HepG2 (cell line): ENCODE data around the gene BLOC1S4. TPM values are rescaled to one million over a fixed set of nuclear protein-coding genes. Genes with fewer than 3 reads are reported as not detected.

Experiments
- NFRKB ChIP-seq: fragments of 450-650 bp; IDR thresholded peaks from 2 replicates; pipeline ENCODE4 v1.6.1; 2017
- POLR2AphosphoS2 ChIP-seq: IDR thresholded peaks from 2 replicates; pipeline ENCODE4 v1.6.1; 2011; ENCODE audit warnings: low read depth, low read length, improper control_type of control experiment
- SP140L ChIP-seq: sonication (generic); formaldehyde crosslinking; IDR thresholded peaks from 2 replicates; pipeline ENCODE4 v1.4.0; 2020; ENCODE audit warnings: missing genetic modification reagents, borderline replicate concordance
- ZFP36 ChIP-seq: fragments of 150-350 bp; IDR thresholded peaks from 2 replicates; pipeline ENCODE4 v1.6.1; 2018; ENCODE audit warnings: borderline replicate concordance, low read length, low read depth; ENCODE audit not compliant: partially characterized antibody
- ZNF274 ChIP-seq: sonication (generic); formaldehyde crosslinking; IDR thresholded peaks from 2 replicates; pipeline ENCODE4 v1.5.1; 2020; ENCODE audit warnings: mild to moderate bottlenecking, missing genetic modification reagents
- ZNF713 ChIP-seq: sonication (generic); formaldehyde crosslinking; IDR thresholded peaks from 2 replicates; pipeline ENCODE4 v1.4.0; 2020; ENCODE audit warnings: mild to moderate bottlenecking, missing genetic modification reagents
- ZNF773 ChIP-seq: sonication (generic); formaldehyde crosslinking; IDR thresholded peaks from 2 replicates; pipeline ENCODE4 v1.4.0; 2020; ENCODE audit warnings: missing genetic modification reagents, borderline replicate concordance
- ZSCAN21 ChIP-seq: sonication (generic); formaldehyde crosslinking; IDR thresholded peaks from 2 replicates; pipeline ENCODE4 v1.8.0; 2022; ENCODE audit warnings: mild to moderate bottlenecking, missing genetic modification reagents, moderate library complexity, borderline replicate concordance
- polyA plus RNA-seq, 8 experiments: library from polyadenylated mRNA; depleted of rRNA in 3 of 8; stranded (reverse) in 7 of 8; unstranded in 1 of 8; fragments of >200 nt; fragmentation: Illumina TruSeq in 4 of 8; extraction: Trizol in 4 of 8; gene quantifications; 2 replicates each; pipeline versions ENCODE4 v1.2.1 to v1.2.3, GENCODE V29; 2011 to 2016; ENCODE audit warnings: low read depth in 4 of 8, missing spikeins in 1 of 8, mixed read lengths in 1 of 8; ENCODE audit not compliant: insufficient read depth in 1 of 8
- total RNA-seq, 5 experiments: library from RNA; depleted of rRNA; stranded (reverse); fragments of >200 nt; fragmentation: Illumina TruSeq; extraction: Trizol; gene quantifications; 2 replicates each; pipeline ENCODE4 v1.2.3, GENCODE V29; 2016; ENCODE audit warnings: low read depth in 1 of 5
- TF ChIP-seq, protein P1 (sequence below): sonication (generic); formaldehyde crosslinking; IDR thresholded peaks from one replicate; pipeline ENCODE4 v1.5.1; 2020; ENCODE audit warnings: mild to moderate bottlenecking, missing genetic modification reagents; ENCODE audit errors: not compliant biosample characterization
- TF ChIP-seq, protein P2 (sequence below): sonication (generic); formaldehyde crosslinking; IDR thresholded peaks from 2 replicates; pipeline ENCODE4 v1.4.0; 2020; ENCODE audit warnings: missing genetic modification reagents, borderline replicate concordance
- TF ChIP-seq, protein P3 (sequence below): sonication (generic); formaldehyde crosslinking; IDR thresholded peaks from 2 replicates; pipeline ENCODE4 v1.5.1; 2020; ENCODE audit warnings: mild to moderate bottlenecking, missing genetic modification reagents

The BLOC1S4 gene
- total and polyA plus RNA-seq, 2 of the 13 experiments (the other 11 are each of a cell fraction or from before 2014, with no cell fraction given) = 15.5 to 20.9 TPM

DNA sequence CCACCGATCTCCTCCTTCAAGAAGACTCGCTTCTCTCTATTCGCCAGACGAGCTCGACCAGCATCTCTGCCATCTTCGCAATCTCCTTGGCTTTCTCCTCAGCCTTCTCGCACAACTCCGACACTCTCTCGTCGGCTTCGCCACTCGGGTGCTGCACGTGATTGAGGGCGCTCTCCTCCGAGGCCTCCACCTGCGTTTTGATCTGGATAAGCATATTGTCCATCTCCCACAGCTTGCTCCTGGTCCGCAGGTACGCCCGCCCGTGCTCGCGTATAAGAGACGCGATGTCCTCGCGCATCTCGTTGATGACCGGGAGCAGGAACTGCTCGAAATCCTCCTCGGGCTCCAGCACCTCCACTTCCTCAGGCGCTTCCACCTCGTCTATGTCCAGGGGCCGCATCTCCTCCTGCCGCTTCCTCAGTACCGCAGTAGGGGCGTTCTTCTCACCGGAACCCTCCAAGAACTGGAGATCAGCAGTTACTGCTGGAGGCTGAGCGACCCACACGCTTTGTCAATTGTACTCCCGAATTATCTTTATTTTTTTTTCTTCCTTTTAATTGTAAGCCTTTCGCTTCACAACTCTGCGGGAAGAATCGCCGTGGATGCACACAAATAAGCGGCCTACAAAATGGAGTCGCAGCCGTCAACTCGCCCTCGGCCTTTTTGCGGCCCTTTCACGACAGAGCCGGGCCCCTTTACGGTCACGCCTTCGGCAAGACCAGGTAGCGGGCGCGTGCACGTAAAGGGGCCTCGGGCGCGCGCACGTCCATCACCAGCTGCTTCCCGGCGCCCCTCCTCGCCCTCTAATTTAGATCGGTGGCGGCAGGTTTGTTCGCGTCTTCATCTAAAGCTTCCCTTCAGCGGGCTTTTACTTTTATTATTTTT lies 6.5 kb upstream of the BLOC1S4 start, which contains the start of gene MRFAP1L1 (continued):
- TF ChIP-seq ZFP36 = no peak
- no peak for TF ChIP-seq ZSCAN21 (CRISPR knock-in tag)
- no peak for TF ChIP-seq POLR2AphosphoS2
- TF ChIP-seq, protein P1, sequence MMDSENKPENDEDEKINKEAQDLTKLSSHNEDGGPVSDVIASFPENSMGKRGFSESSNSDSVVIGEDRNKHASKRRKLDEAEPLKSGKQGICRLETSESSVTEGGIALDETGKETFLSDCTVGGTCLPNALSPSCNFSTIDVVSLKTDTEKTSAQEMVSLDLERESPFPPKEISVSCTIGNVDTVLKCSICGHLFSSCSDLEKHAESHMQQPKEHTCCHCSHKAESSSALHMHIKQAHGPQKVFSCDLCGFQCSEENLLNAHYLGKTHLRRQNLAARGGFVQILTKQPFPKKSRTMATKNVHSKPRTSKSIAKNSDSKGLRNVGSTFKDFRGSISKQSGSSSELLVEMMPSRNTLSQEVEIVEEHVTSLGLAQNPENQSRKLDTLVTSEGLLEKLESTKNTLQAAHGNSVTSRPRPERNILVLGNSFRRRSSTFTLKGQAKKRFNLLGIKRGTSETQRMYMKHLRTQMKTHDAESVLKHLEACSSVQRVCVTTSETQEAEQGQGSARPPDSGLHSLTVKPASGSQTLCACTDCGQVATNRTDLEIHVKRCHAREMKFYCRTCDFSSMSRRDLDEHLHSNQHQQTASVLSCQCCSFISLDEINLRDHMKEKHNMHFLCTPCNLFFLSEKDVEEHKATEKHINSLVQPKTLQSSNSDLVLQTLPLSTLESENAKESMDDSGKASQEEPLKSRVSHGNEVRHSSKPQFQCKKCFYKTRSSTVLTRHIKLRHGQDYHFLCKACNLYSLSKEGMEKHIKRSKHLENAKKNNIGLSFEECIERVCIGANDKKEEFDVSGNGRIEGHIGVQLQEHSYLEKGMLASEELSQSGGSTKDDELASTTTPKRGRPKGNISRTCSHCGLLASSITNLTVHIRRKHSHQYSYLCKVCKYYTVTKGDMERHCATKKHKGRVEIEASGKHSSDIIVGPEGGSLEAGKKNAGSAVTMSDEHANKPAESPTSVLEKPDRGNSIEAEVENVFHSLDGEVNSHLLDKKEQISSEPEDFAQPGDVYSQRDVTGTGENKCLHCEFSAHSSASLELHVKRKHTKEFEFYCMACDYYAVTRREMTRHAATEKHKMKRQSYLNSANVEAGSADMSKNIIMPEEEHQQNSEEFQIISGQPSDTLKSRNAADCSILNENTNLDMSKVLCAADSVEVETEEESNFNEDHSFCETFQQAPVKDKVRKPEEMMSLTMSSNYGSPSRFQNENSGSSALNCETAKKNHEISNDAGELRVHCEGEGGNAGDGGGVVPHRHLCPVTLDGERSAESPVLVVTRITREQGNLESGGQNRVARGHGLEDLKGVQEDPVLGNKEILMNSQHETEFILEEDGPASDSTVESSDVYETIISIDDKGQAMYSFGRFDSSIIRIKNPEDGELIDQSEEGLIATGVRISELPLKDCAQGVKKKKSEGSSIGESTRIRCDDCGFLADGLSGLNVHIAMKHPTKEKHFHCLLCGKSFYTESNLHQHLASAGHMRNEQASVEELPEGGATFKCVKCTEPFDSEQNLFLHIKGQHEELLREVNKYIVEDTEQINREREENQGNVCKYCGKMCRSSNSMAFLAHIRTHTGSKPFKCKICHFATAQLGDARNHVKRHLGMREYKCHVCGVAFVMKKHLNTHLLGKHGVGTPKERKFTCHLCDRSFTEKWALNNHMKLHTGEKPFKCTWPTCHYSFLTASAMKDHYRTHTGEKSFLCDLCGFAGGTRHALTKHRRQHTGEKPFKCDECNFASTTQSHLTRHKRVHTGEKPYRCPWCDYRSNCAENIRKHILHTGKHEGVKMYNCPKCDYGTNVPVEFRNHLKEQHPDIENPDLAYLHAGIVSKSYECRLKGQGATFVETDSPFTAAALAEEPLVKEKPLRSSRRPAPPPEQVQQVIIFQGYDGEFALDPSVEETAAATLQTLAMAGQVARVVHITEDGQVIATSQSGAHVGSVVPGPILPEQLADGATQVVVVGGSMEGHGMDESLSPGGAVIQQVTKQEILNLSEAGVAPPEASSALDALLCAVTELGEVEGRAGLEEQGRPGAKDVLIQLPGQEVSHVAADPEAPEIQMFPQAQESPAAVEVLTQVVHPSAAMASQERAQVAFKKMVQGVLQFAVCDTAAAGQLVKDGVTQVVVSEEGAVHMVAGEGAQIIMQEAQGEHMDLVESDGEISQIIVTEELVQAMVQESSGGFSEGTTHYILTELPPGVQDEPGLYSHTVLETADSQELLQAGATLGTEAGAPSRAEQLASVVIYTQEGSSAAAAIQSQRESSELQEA = no peak
- TF ChIP-seq SP140L (CRISPR knock-in tag) = no peak
- TF ChIP-seq NFRKB = no peak
- peak; percentile 66; the same call in 1 of the 2 replicates for TF ChIP-seq ZNF274 (CRISPR knock-in tag)
- TF ChIP-seq ZNF713 (CRISPR knock-in tag) = no peak
- TF ChIP-seq, protein P2, sequence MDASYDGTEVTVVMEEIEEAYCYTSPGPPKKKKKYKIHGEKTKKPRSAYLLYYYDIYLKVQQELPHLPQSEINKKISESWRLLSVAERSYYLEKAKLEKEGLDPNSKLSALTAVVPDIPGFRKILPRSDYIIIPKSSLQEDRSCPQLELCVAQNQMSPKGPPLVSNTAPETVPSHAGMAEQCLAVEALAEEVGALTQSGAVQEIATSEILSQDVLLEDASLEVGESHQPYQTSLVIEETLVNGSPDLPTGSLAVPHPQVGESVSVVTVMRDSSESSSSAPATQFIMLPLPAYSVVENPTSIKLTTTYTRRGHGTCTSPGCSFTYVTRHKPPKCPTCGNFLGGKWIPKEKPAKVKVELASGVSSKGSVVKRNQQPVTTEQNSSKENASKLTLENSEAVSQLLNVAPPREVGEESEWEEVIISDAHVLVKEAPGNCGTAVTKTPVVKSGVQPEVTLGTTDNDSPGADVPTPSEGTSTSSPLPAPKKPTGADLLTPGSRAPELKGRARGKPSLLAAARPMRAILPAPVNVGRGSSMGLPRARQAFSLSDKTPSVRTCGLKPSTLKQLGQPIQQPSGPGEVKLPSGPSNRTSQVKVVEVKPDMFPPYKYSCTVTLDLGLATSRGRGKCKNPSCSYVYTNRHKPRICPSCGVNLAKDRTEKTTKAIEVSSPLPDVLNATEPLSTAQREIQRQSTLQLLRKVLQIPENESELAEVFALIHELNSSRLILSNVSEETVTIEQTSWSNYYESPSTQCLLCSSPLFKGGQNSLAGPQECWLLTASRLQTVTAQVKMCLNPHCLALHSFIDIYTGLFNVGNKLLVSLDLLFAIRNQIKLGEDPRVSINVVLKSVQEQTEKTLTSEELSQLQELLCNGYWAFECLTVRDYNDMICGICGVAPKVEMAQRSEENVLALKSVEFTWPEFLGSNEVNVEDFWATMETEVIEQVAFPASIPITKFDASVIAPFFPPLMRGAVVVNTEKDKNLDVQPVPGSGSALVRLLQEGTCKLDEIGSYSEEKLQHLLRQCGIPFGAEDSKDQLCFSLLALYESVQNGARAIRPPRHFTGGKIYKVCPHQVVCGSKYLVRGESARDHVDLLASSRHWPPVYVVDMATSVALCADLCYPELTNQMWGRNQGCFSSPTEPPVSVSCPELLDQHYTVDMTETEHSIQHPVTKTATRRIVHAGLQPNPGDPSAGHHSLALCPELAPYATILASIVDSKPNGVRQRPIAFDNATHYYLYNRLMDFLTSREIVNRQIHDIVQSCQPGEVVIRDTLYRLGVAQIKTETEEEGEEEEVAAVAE (CRISPR knock-in tag) = no peak
- TF ChIP-seq, protein P3, sequence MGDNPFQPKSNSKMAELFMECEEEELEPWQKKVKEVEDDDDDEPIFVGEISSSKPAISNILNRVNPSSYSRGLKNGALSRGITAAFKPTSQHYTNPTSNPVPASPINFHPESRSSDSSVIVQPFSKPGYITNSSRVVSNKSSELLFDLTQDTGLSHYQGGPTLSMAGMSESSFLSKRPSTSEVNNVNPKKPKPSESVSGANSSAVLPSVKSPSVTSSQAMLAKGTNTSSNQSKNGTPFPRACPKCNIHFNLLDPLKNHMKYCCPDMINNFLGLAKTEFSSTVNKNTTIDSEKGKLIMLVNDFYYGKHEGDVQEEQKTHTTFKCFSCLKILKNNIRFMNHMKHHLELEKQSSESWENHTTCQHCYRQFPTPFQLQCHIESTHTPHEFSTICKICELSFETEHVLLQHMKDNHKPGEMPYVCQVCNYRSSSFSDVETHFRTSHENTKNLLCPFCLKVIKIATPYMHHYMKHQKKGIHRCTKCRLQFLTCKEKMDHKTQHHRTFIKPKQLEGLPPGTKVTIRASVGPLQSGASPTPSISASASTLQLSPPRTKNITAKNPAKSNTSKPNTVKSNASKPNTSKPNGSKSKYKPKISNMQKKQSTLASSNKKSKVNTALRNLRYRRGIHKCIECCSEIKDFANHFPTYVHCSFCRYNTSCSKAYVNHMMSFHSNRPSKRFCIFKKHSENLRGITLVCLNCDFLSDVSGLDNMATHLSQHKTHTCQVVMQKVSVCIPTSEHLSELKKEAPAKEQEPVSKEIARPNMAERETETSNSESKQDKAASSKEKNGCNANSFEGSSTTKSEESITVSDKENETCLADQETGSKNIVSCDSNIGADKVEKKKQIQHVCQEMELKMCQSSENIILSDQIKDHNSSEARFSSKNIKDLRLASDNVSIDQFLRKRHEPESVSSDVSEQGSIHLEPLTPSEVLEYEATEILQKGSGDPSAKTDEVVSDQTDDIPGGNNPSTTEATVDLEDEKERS = peak; percentile 79
- no peak for TF ChIP-seq ZNF773
